Breast epithelium (tissue), 4 donors: ENCODE results near the gene KHNYN. TPM values are rescaled to one million over a fixed set of nuclear protein-coding genes. Genes with fewer than 3 reads are reported as not detected.

Experiments
- DNase-seq, 2 donors: peaks; one replicate each; pipeline ENCODE4 v3.0.0-alpha.2; 2019; ENCODE audit warnings: low spot score in 2 of 2
- H3K27ac ChIP-seq, 2 donors: fragments of 200-600 bp; sonication (generic) in 1 of 2; one replicate each; pipeline ENCODE4 v1.5.1; 2016 to 2019; ENCODE audit warnings: mild to moderate bottlenecking in 1 of 2
- H3K27me3 ChIP-seq, 2 donors: fragments of 200-600 bp; sonication (generic) in 1 of 2; one replicate each; pipeline versions ENCODE4 v1.5.1 to v1.6.0; 2017 to 2019; ENCODE audit warnings: control low read depth in 1 of 2, mild to moderate bottlenecking in 1 of 2
- H3K36me3 ChIP-seq: fragments of 200-600 bp; one replicate; pipeline ENCODE4 v1.5.1; 2019
- H3K4me1 ChIP-seq, 2 donors: fragments of 200-600 bp; sonication (generic); one replicate each; pipeline ENCODE4 v1.5.1; 2016 to 2019; ENCODE audit warnings: control low read depth in 1 of 2
- H3K4me3 ChIP-seq, 3 donors: fragments of 200-600 bp; sonication (generic); 1 replicate in 2 of 3; 2 replicates in 1 of 3; pipeline ENCODE4 v1.5.1; 2016 to 2019; ENCODE audit warnings: mild to moderate bottlenecking in 3 of 3, moderate library complexity in 2 of 3
- H3K9me3 ChIP-seq, 2 donors: fragments of 200-600 bp; sonication (generic) in 1 of 2; one replicate each; pipeline ENCODE4 v1.5.1; 2016 to 2019; ENCODE audit warnings: control low read depth in 1 of 2
- POLR2A ChIP-seq: fragments of 450-650 bp; IDR thresholded peaks from one replicate; pipeline ENCODE4 v1.6.1; 2016; ENCODE audit warnings: antibody characterized with exemption, mild to moderate bottlenecking, moderate library complexity
- POLR2AphosphoS5 ChIP-seq, 3 donors: sonication (generic); formaldehyde crosslinking; IDR thresholded peaks; one replicate each; pipeline ENCODE4 v1.6.1; 2017; ENCODE audit warnings: antibody characterized with exemption in 3 of 3
- intact Hi-C: fragments of 100-400 bp; cut with DNase I; formaldehyde crosslinking; loops from one replicate; pipeline ENCODE4 v1.15.1; 2023; ENCODE audit warnings: low total_unique reads
- total RNA-seq, 3 donors: library from RNA; depleted of rRNA; stranded (reverse); fragments of >200 nt; gene quantifications; one replicate each; pipeline ENCODE4 v1.1.0, GENCODE V29; 2016
- TF ChIP-seq, protein P1 (sequence below), 3 donors: fragments of 450-650 bp; IDR thresholded peaks; one replicate each; pipeline ENCODE4 v1.5.1; 2016 to 2017; ENCODE audit warnings: antibody characterized with exemption in 3 of 3, mild to moderate bottlenecking in 3 of 3, moderate library complexity in 3 of 3

KHNYN gene
- total RNA-seq, 3 donors from 2014 or later, result 48.5 to 68.1 (median 63.9) TPM

- Histone ChIP-seq H3K36me3 (no peaks in the 10 kb centered on the region), H3K4me1 (no peaks in the 10 kb centered on the region), H3K27ac (no peak overlapping the region), H3K27me3 (no peaks in the 10 kb centered on the region), H3K4me3 (no peak overlapping the region), H3K9me3 (no peaks in the 10 kb centered on the region)
- TF ChIP-seq POLR2A, result no peak
- intact Hi-C loops, result no loop called here
- no peak for DNase-seq
These were observed 15.7 kb upstream of the KHNYN start for GRCh38 chr14:24414077-24414476.

GRCh38 chr14:24414732-24415420 lies 14.9 kb upstream of the KHNYN start:
- no peaks in the 10 kb centered on the region for H3K27me3 ChIP-seq
- H3K4me1 ChIP-seq, result no peaks in the 10 kb centered on the region
- DNase-seq, result no peak
- no peaks in the 10 kb centered on the region for H3K36me3 ChIP-seq
- intact Hi-C loops, result no loop called here
- no peak overlapping the region for H3K27ac ChIP-seq
- no peaks in the 10 kb centered on the region for H3K9me3 ChIP-seq
- TF ChIP-seq POLR2AphosphoS5 (IDR thresholded peaks at IDR 0.05), result no peak
- TF ChIP-seq, protein P1, sequence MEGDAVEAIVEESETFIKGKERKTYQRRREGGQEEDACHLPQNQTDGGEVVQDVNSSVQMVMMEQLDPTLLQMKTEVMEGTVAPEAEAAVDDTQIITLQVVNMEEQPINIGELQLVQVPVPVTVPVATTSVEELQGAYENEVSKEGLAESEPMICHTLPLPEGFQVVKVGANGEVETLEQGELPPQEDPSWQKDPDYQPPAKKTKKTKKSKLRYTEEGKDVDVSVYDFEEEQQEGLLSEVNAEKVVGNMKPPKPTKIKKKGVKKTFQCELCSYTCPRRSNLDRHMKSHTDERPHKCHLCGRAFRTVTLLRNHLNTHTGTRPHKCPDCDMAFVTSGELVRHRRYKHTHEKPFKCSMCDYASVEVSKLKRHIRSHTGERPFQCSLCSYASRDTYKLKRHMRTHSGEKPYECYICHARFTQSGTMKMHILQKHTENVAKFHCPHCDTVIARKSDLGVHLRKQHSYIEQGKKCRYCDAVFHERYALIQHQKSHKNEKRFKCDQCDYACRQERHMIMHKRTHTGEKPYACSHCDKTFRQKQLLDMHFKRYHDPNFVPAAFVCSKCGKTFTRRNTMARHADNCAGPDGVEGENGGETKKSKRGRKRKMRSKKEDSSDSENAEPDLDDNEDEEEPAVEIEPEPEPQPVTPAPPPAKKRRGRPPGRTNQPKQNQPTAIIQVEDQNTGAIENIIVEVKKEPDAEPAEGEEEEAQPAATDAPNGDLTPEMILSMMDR (IDR thresholded peaks at IDR 0.05), result no peak
- TF ChIP-seq POLR2A, result no peak
- H3K4me3 ChIP-seq, result no peak overlapping the region

DNA sequence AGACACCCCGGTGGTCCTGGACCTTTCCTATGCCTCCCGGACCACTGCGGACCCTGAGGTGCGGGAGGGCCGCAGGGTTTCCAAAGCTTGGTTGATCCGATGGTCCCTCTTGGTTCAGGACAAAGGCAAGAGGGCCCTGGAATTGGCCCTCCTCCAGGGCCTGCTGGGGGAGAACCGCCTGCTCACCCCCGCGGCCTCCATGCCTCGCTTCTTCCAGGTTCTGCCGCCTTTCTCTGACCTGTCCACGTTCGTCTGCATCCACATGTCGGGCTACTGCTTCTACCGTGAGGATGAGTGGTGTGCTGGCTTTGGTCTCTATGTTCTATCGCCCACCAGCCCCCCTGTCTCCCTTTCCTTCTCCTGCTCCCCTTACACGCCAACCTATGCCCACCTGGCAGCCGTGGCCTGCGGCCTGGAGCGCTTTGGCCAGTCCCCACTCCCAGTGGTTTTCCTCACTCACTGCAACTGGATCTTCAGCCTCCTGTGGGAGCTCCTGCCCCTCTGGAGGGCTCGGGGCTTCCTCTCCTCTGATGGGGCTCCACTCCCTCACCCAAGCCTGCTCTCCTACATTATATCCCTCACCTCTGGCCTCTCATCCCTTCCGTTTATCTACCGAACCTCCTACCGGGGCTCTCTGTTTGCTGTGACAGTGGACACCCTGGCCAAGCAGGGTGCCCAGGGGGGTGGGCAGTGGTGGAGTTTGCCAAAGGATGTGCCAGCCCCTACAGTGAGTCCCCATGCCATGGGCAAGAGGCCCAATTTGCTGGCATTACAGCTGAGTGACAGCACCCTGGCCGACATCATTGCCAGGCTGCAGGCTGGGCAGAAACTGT lies 14.1 kb upstream of the KHNYN start:
- H3K27me3 ChIP-seq, result no peaks in the 10 kb centered on the region
- no peaks in the 10 kb centered on the region for H3K36me3 ChIP-seq
- no peak overlapping the region for H3K4me3 ChIP-seq
- DNase-seq, result no peak
- intact Hi-C loops, result no loop called here
- no peaks in the 10 kb centered on the region for H3K9me3 ChIP-seq
- no peaks in the 10 kb centered on the region for H3K4me1 ChIP-seq
- TF ChIP-seq, protein P1 (IDR thresholded peaks at IDR 0.05), result no peak
- TF ChIP-seq POLR2A (no peak), POLR2AphosphoS5 (IDR thresholded peaks at IDR 0.05) (no peak)
- no peak overlapping the region for H3K27ac ChIP-seq

GRCh38 chr14:24416254-24416931 lies 13.4 kb upstream of the KHNYN start:
- Histone ChIP-seq H3K27ac (no peak overlapping the region), H3K4me3 (no peak overlapping the region), H3K27me3 (no peaks in the 10 kb centered on the region), H3K36me3 (no peaks in the 10 kb centered on the region), H3K4me1 (no peaks in the 10 kb centered on the region), H3K9me3 (no peaks in the 10 kb centered on the region)
- intact Hi-C loops, result no loop called here
- no peak for TF ChIP-seq POLR2AphosphoS5 (IDR thresholded peaks at IDR 0.05)
- DNase-seq, result no peak

DNA sequence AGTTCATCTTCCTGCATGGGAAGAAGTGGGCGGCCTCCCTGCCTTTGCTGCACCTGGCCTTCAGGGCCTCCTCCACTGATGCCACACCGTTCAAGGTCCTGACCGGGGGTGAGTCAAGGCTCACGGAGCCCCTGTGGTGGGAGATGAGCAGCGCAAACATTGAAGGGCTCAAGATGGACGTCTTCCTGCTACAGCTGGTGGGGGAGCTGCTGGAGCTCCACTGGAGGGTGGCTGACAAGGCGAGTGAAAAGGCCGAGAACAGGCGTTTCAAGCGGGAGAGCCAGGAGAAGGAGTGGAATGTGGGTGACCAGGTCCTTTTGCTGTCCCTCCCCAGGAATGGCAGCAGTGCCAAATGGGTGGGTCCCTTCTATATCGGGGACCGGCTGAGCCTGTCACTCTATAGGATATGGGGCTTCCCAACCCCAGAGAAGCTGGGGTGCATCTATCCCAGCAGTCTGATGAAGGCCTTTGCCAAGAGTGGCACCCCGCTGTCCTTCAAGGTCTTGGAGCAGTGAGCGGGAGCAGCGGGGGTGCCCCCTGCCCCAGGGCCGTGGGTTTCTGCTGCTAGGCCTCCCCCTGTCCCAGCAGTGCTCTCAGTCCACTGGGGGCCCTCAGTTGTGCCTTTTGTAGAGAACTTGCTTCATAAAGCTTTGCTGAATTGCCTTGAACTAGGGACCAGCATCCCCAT lies 12.7 kb upstream of the KHNYN start:
- no peaks in the 10 kb centered on the region for H3K27me3 ChIP-seq
- H3K4me3 ChIP-seq, result no peak overlapping the region
- no peak overlapping the region for H3K27ac ChIP-seq
- no peak for TF ChIP-seq POLR2AphosphoS5 (IDR thresholded peaks at IDR 0.05)
- no peak for TF ChIP-seq POLR2A
- TF ChIP-seq, protein P1 (IDR thresholded peaks at IDR 0.05), result no peak
- no peaks in the 10 kb centered on the region for H3K4me1 ChIP-seq
- intact Hi-C loops, result no loop called here
- no peaks in the 10 kb centered on the region for H3K36me3 ChIP-seq
- no peaks in the 10 kb centered on the region for H3K9me3 ChIP-seq
- no peak for DNase-seq
